Measurements from ENCODE around the gene RNF183.

DNA sequence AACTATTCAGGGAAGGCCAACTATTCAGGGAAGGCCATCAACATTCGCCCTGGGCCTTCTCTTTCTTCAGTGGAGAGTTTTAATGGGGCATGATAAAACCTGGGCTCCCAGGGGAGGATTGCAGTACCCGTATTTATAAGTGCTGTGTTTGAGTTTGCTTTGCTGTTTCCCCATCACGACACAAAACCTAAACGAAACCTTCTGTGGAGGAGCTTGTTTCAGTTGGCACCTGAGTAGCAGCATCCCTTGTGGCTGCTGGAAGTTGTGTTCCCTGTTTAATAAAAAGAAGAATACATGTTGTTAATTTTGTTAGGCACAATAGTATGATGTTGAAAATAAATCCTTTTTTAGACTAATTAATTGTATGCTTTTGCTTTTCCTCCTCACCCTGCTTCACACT lies 28.6 kb upstream of the RNF183 start:
- TF ChIP-seq, protein P1, sequence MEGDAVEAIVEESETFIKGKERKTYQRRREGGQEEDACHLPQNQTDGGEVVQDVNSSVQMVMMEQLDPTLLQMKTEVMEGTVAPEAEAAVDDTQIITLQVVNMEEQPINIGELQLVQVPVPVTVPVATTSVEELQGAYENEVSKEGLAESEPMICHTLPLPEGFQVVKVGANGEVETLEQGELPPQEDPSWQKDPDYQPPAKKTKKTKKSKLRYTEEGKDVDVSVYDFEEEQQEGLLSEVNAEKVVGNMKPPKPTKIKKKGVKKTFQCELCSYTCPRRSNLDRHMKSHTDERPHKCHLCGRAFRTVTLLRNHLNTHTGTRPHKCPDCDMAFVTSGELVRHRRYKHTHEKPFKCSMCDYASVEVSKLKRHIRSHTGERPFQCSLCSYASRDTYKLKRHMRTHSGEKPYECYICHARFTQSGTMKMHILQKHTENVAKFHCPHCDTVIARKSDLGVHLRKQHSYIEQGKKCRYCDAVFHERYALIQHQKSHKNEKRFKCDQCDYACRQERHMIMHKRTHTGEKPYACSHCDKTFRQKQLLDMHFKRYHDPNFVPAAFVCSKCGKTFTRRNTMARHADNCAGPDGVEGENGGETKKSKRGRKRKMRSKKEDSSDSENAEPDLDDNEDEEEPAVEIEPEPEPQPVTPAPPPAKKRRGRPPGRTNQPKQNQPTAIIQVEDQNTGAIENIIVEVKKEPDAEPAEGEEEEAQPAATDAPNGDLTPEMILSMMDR (IDR thresholded peaks at IDR 0.05), result no peak
- TF ChIP-seq POLR2A (IDR thresholded peaks at IDR 0.05) (no peak), POLR2AphosphoS5 (IDR thresholded peaks at IDR 0.05) (no peak)

Data from breast epithelium (tissue), 3 donors.